GM18870 (cell line): ENCODE measurements around the gene SLC6A9.

ENCODE experiments used
- ATAC-seq: cut with Tn5 transposase; IDR thresholded peaks from one replicate; pipeline ENCODE4 v1.9.1; 2021; ENCODE audit warnings: moderate library complexity; ENCODE audit not compliant: unreplicated experiment

Gene SLC6A9

DNA sequence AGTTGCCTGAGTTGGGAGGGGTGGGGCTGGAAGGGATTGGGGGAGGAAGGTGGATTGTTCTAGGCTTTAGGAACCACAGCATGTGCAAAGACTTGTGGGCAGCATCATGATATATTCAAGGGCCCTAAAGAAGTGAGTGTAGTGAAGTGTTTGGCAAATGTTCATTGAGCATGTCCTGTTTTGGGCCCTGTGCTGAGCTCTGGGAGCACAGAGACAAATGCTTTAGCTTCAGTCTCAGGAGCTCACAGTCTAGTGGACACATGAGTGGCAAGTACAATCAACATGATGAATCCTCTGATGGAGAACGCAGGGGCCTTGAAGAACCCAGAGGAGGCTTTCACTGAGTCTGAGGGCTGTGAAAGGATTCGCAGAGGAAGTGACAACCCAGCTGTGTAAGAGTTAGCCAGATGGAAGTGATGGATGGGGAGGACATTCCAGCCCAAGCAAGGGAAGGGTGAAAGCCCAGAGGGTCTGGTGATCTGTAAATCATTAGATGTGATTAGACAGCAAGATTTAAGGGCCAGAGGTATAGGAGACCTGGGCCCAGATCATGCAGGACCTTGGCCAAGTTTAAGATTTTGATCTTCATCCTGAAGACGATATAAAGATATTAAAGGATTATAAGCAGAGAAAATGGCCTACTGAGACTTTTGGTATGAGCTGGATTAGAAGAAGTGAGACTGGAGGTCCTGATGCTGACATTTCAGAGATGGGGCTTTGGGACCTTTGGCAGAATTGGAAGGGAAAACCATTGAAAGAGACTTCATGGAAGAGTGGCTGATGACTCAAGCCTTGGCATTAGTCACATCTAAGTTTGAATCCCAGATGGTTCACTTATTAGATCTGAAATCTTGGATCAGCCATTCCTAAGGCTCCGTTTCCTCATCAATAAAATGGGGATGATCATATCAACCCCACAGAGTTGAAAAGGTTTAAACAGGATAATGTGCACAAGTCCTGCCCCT is 80.0 kb downstream of the SLC6A9 start:
- ATAC-seq = no peak

DNA sequence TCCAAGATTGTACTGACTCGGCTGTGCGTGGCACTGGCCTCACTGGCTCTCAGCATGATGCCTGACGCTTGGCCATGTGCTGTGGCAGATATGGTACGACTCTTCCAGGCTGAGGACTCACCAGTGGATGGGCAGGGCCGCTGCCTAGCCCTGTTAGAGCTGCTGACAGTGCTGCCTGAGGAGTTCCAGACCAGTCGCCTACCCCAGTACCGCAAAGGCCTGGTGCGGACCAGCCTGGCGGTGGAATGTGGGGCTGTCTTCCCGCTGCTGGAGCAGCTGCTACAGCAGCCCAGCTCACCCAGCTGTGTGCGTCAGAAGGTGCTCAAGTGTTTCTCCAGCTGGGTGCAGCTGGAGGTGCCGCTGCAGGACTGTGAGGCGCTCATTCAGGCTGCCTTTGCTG is 81.6 kb downstream of the SLC6A9 start:
- ATAC-seq = no peak

GRCh38 chr1:43947874-43948437 is 83.3 kb downstream of the SLC6A9 start:
- ATAC-seq = no peak

DNA sequence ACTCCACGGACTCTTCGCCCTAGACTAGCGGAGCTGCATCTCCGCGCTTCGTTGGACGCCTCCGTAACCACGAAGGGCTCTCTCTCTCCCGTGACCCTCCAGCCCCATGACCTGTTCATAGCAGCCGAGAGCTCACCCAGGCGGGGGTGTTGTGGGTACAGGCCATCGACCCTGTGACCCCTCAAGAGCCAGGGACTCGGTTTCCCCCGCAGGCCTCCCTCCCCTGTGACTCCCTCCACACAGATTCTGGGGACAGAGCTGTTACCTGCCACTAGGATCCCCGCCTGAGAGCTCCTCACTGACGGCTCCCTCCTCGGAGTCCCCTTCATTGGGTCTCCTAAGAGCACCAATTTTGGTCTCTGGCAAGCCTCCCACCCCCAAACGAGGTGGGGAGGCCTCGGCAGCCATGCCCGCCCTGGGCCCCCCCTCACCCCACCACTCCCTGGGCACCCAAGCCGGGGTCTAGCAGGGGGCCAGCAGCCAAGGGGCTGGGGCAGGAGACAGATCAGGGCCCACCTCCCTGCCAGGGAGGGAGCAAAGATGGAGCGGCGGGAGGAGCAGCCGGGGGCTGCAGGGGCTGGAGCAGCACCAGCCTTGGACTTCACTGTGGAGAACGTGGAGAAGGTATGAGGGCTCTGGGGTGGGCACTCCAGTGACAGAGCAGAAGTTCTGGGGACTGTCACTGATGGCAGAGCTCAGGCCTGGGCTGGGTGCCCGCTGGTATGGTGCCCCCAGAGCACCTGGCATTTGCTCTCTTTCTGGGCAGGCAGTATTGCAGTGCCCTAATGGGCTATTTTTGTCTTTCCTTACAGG is 84.0 kb downstream of the SLC6A9 start:
- ATAC-seq = no peak
